SK-N-SH (cell line): Measurements from ENCODE around the gene ZMYND15.

ENCODE experiments used
- CHD2 ChIP-seq: fragments of 150-350 bp; IDR thresholded peaks from 2 replicates; pipeline ENCODE4 v1.6.1; 2018; ENCODE audit warnings: low read length; ENCODE audit not compliant: partially characterized antibody
- CTCF ChIP-seq: fragments of 200-600 bp; sonication (generic); IDR thresholded peaks from 2 replicates; pipeline ENCODE4 v1.6.1; 2017; ENCODE audit warnings: antibody characterized with exemption, mild to moderate bottlenecking, moderate library complexity
- EZH2phosphoT487 ChIP-seq: fragments of 200-600 bp; sonication (generic); IDR thresholded peaks from 2 replicates; pipeline ENCODE4 v1.6.1; 2017; ENCODE audit warnings: low read depth, mixed run types, mild to moderate bottlenecking, antibody characterized with exemption, moderate library complexity, borderline replicate concordance
- JUND ChIP-seq: IDR thresholded peaks from 2 replicates; pipeline ENCODE4 v1.4.0; 2012
- POLR2AphosphoS5 ChIP-seq: IDR thresholded peaks from 2 replicates; pipeline ENCODE4 v1.6.1; 2012; ENCODE audit warnings: low read depth, low read length
- RAD21 ChIP-seq: IDR thresholded peaks from 2 replicates; pipeline ENCODE4 v1.6.1; 2012; ENCODE audit warnings: mild to moderate bottlenecking, low read length
- SIN3A ChIP-seq: IDR thresholded peaks from 2 replicates; pipeline ENCODE4 v1.6.1; 2012; ENCODE audit warnings: low read depth, mild to moderate bottlenecking, low read length, moderate library complexity, borderline replicate concordance
- USF1 ChIP-seq: IDR thresholded peaks from 2 replicates; pipeline ENCODE4 v1.4.0; 2012; ENCODE audit warnings: low read depth, borderline replicate concordance
- USF2 ChIP-seq: fragments of 150-350 bp; IDR thresholded peaks from 2 replicates; pipeline ENCODE4 v1.6.1; 2017; ENCODE audit warnings: antibody characterized with exemption, low read length, low read depth, borderline replicate concordance
- YY1 ChIP-seq: IDR thresholded peaks from 2 replicates; pipeline ENCODE4 v1.4.0; 2012; ENCODE audit warnings: low read depth, mild to moderate bottlenecking

GRCh38 chr17:4748686-4749085 is 9.1 kb downstream of the ZMYND15 start:
- no peak for TF ChIP-seq CTCF
- TF ChIP-seq EZH2phosphoT487, result no peak
- TF ChIP-seq SIN3A, result no peak
- no peak for TF ChIP-seq POLR2AphosphoS5
- no peak for TF ChIP-seq JUND
- TF ChIP-seq USF2, result no peak
- TF ChIP-seq USF1, result no peak
- TF ChIP-seq YY1, result no peak
- no peak for TF ChIP-seq RAD21
- TF ChIP-seq CHD2, result no peak
